ENCODE results near the gene CAMK1D. TPM values are rescaled to one million over a fixed set of nuclear protein-coding genes. Genes with fewer than 3 reads are reported as not detected.
A peak's percentile ranks its signal among the peaks of the same experiment; 100 is the strongest.

Gene CAMK1D
- total and polyA plus RNA-seq, 8 donors, result 1.4 to 26.9 (median 3.9) TPM

DNA sequence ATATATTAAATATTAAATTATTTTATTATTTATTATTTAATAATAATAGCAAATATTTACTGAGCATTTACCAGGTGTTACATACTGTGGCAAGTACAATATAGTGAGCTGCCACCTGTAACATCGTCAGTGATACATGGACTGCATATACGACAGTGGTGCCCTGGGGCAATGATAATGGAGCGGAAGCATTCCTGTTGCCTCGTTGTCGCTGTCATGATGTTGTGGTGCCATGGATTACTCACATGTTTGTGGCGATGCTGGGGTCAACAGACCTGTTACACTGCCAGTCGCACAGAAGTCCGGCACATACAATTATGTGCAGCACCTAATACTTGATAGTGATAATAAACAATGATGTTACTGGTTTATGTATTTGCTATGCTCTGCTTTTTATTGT, 20.6 kb downstream of the CAMK1D start:
- no peaks in the 10 kb centered on the region for H3K36me3 ChIP-seq
- intact Hi-C loops (cut with DNase I; ENCODE audit: low total_unique reads), result no loop called here
- DNase-seq, result no peak
- 93 to 97% (median 97%) methylated on average over 8 of the region's 8 CpGs for WGBS, 5 donors
- H3K27me3 ChIP-seq, result no peaks in the 10 kb centered on the region
- H3K27ac ChIP-seq, result no peak overlapping the region
- H3K4me3 ChIP-seq, result no peak overlapping the region
- TF ChIP-seq, protein P1, sequence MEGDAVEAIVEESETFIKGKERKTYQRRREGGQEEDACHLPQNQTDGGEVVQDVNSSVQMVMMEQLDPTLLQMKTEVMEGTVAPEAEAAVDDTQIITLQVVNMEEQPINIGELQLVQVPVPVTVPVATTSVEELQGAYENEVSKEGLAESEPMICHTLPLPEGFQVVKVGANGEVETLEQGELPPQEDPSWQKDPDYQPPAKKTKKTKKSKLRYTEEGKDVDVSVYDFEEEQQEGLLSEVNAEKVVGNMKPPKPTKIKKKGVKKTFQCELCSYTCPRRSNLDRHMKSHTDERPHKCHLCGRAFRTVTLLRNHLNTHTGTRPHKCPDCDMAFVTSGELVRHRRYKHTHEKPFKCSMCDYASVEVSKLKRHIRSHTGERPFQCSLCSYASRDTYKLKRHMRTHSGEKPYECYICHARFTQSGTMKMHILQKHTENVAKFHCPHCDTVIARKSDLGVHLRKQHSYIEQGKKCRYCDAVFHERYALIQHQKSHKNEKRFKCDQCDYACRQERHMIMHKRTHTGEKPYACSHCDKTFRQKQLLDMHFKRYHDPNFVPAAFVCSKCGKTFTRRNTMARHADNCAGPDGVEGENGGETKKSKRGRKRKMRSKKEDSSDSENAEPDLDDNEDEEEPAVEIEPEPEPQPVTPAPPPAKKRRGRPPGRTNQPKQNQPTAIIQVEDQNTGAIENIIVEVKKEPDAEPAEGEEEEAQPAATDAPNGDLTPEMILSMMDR (IDR thresholded peaks at IDR 0.05), result no peak
- TF ChIP-seq POLR2AphosphoS5 (IDR thresholded peaks at IDR 0.05) (no peak), EP300 (IDR thresholded peaks at IDR 0.05) (no peak)
- H3K9me3 ChIP-seq, result no peaks in the 10 kb centered on the region
- H3K4me1 ChIP-seq, result peaks cover 0 to 9% (median 0%) of the 10 kb centered on the region in 4 donors

DNA sequence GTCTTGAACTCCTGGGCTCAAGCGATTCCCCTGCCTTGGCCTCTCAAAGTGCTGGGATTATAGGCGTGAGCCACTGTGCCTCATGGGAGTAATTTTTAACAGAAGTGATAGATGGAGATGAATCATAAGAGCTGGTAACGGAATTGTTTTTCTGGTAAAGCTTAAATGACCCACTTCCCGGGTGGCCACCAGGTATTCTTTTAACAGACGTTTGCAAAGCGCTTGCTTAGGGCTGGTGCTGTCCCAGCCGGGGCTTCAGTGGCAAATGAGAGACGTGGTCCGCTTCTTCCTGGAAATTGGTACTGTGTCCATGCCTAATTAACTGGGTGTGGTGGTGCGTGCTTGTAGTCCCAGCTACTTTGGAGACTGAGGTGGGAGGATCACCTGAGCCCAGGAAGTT, 23.5 kb downstream of the CAMK1D start:
- Histone ChIP-seq H3K36me3 (no peaks in the 10 kb centered on the region), H3K27me3 (no peaks in the 10 kb centered on the region), H3K4me3 (no peak overlapping the region), H3K4me1 (peaks cover 0 to 10% (median 4%) of the 10 kb centered on the region in 4 donors), H3K27ac (no peak overlapping the region), H3K9me3 (no peaks in the 10 kb centered on the region)
- intact Hi-C loops (cut with DNase I; ENCODE audit: low total_unique reads), result no loop called here
- 87 to 95% (median 90%) methylated on average over 10 of the region's 10 CpGs for WGBS, 5 donors
- TF ChIP-seq, protein P1 (IDR thresholded peaks at IDR 0.05), result no peak
- no peak for TF ChIP-seq POLR2A (IDR thresholded peaks at IDR 0.05)
- no peak for TF ChIP-seq EP300 (IDR thresholded peaks at IDR 0.05)
- TF ChIP-seq POLR2AphosphoS5 (IDR thresholded peaks at IDR 0.05), result no peak
- no peak for DNase-seq

DNA sequence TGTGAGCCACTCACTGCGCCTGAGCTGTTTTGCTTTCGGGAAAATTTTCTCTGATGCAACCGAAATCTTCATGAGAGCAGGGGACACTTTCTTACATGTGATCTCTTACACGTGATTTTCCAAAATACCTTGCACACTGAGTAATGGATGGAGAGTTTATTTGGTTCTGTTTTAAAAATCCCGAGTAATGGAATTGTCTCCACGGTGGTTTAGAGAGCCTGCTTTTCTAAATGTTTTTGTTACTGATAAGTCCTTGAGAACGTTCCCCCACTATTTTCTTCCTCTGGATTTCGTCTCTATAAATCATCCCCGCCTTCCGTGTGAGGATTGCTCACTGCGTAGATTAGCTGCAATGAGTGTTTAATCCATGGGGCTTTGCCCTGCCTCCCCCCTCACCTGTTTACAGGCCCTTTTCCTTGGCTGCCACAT, 25.7 kb downstream of the CAMK1D start:
- TF ChIP-seq, protein P1 (IDR thresholded peaks at IDR 0.05), result no peak
- TF ChIP-seq POLR2A (IDR thresholded peaks at IDR 0.05) (no peak), POLR2AphosphoS5 (IDR thresholded peaks at IDR 0.05) (peak; percentile 12 to 81 (median 64)), EP300 (IDR thresholded peaks at IDR 0.05) (no peak)
- Histone ChIP-seq H3K4me1 (peaks cover 0 to 18% (median 7%) of the 10 kb centered on the region in 4 donors), H3K36me3 (no peaks in the 10 kb centered on the region), H3K4me3 (no peak overlapping the region), H3K27ac (peak overlapping the region in 3 of 5 donors; percentile 28 to 77 (median 41)), H3K9me3 (no peaks in the 10 kb centered on the region), H3K27me3 (no peaks in the 10 kb centered on the region)
- intact Hi-C loops (cut with DNase I; ENCODE audit: low total_unique reads), result no loop called here
- 65 to 76% (median 68%) methylated on average over 11 of the region's 11 CpGs for WGBS, 5 donors
- peak in 1 of 2 donors; percentile 25 for DNase-seq

GRCh38 chr10:12376211-12376610, 26.9 kb downstream of the CAMK1D start:
- Histone ChIP-seq H3K4me3 (no peak overlapping the region), H3K27me3 (no peaks in the 10 kb centered on the region), H3K36me3 (no peaks in the 10 kb centered on the region), H3K4me1 (peaks cover 0 to 18% (median 7%) of the 10 kb centered on the region in 4 donors), H3K9me3 (no peaks in the 10 kb centered on the region), H3K27ac (peak overlapping the region in 2 of 5 donors; percentile 28 to 77)
- TF ChIP-seq POLR2AphosphoS5 (IDR thresholded peaks at IDR 0.05) (no peak), EP300 (IDR thresholded peaks at IDR 0.05) (no peak), POLR2A (IDR thresholded peaks at IDR 0.05) (no peak)
- TF ChIP-seq, protein P1 (IDR thresholded peaks at IDR 0.05), result no peak
- intact Hi-C loops (cut with DNase I; ENCODE audit: low total_unique reads), result no loop called here
- 90 to 96% (median 94%) methylated on average over 12 of the region's 12 CpGs for WGBS, 5 donors
- no peak for DNase-seq

Data from stomach (tissue), 9 donors.